GM12872 (cell line): ENCODE results near the gene RAVER2.

Source experiments
- CTCF ChIP-seq: IDR thresholded peaks from 3 replicates; pipeline ENCODE4 v1.5.1; 2011; ENCODE audit warnings: low read depth, mild to moderate bottlenecking, low read length, moderate library complexity; ENCODE audit not compliant: insufficient read depth

Gene RAVER2

GRCh38 chr1:64711266-64711665, 33.6 kb upstream of the RAVER2 start:
- TF ChIP-seq CTCF = no peak

- no peak for TF ChIP-seq CTCF
These were observed 32.8 kb upstream of the RAVER2 start for GRCh38 chr1:64712049-64712448.

GRCh38 chr1:64715186-64715585, 29.7 kb upstream of the RAVER2 start:
- TF ChIP-seq CTCF = no peak

- TF ChIP-seq CTCF = no peak
These were observed 23.7 kb upstream of the RAVER2 start for GRCh38 chr1:64721135-64721534.

- TF ChIP-seq CTCF = no peak
These were observed 23.2 kb upstream of the RAVER2 start for GRCh38 chr1:64721576-64722145.

- no peak for TF ChIP-seq CTCF
These were observed 17.0 kb upstream of the RAVER2 start for GRCh38 chr1:64727861-64728260.

DNA sequence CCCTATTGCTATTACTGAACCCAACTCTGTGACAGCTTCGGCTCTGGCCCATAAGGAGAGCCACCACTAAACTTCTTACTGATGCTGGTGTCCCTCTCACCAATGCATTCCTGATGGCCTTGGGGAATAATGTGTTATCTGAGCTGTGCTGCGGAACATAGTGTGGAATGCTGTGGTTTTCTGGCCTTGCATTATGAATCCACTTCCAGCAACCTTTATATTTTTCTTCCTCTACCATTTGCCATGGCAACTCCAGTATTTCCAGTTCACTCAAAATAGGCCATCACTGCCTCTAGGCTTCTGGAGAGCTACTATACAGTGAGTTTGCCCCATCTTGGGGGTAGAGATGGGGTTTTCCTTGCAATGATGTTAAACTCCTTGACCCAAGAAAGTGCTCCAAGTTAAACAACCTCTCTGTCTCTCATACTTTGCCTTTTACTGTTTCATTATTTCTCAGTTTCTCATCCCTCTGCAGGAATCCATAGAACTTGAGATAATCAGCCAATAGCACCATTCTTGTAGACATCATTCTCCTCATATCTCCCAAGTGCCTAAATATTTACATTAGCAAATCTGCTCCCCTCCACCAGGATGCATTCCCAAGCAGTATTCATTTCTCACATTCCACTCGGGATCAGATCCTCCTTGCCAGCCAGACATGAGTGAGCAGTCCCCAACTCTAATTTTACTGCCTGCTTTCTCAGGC, 11.1 kb upstream of the RAVER2 start:
- no peak for TF ChIP-seq CTCF

DNA sequence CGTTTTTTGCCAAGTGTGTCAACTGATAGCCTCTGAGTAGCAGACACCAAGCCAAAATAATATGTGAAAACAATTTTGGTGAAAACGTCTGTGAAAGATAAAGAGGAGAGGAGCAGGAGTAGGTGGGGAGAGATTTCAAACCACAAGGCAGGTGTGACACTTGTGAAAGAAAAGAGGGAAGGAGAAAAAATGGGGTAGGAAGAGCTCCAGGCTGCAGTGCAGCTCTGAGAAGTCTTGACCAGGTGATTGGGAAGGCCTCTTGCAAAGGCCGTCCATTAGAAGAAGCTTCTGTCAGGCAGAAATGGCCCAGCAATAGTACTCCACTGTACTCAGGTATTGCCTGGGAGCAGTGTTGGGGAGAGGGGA, 10.6 kb upstream of the RAVER2 start:
- TF ChIP-seq CTCF = no peak
